Brain microvascular endothelial cell (primary cell): Measurements from ENCODE around the gene PIGL.

Experiments
- DNase-seq: peaks from one replicate; pipeline ENCODE4 v3.0.0-alpha.2; 2020
- H3K27ac ChIP-seq: fragments of 250-450 bp; sonication (Bioruptor Pico); 2 replicates; pipeline ENCODE4 v1.5.1; 2020; ENCODE audit warnings: mild to moderate bottlenecking, moderate library complexity
- H3K27me3 ChIP-seq: fragments of 250-450 bp; sonication (Bioruptor Pico); replicated peaks from 2 replicates; pipeline ENCODE4 v1.5.1; 2020; ENCODE audit warnings: mild to moderate bottlenecking
- H3K36me3 ChIP-seq: fragments of 250-450 bp; sonication (Bioruptor Pico); replicated peaks from 2 replicates; pipeline ENCODE4 v1.5.1; 2020; ENCODE audit warnings: mild to moderate bottlenecking
- H3K4me3 ChIP-seq: 2 replicates; pipeline ENCODE4 v1.5.1; 2011; ENCODE audit warnings: low read depth, mild to moderate bottlenecking, control low read depth, low read length, moderate library complexity
- CTCF ChIP-seq: IDR thresholded peaks from 2 replicates; pipeline ENCODE4 v1.5.1; 2011; ENCODE audit warnings: low read depth, mild to moderate bottlenecking, moderate library complexity, low read length, control low read depth, inconsistent platforms; ENCODE audit errors: missing control alignments
- in situ Hi-C: cut with HindIII; loops from 2 replicates; pipeline ENCODE4 v1.10.0; 2017; ENCODE audit warnings: low sequenced_read_pairs, low pct_ligation_motif_present

The PIGL gene

GRCh38 chr17:16297367-16298139, 80.5 kb downstream of the PIGL start:
- in situ Hi-C loops, result no loop called here
- Histone ChIP-seq H3K36me3 (no peaks in the 10 kb centered on the region), H3K27ac (no peak overlapping the region), H3K4me3 (no peak overlapping the region), H3K27me3 (no peaks in the 10 kb centered on the region)
- TF ChIP-seq CTCF, result no peak
- DNase-seq, result no peak

GRCh38 chr17:16298140-16298662, 81.2 kb downstream of the PIGL start:
- Histone ChIP-seq H3K4me3 (no peak overlapping the region), H3K27ac (no peak overlapping the region), H3K27me3 (no peaks in the 10 kb centered on the region), H3K36me3 (no peaks in the 10 kb centered on the region)
- in situ Hi-C loops, result no loop called here
- no peak for TF ChIP-seq CTCF
- no peak for DNase-seq

GRCh38 chr17:16300554-16300953, 83.5 kb downstream of the PIGL start:
- no peak for TF ChIP-seq CTCF
- no peak overlapping the region for H3K4me3 ChIP-seq
- no peak for DNase-seq
- no peak overlapping the region for H3K27ac ChIP-seq
- in situ Hi-C loops, result no loop called here
- no peaks in the 10 kb centered on the region for H3K36me3 ChIP-seq
- H3K27me3 ChIP-seq, result no peaks in the 10 kb centered on the region

GRCh38 chr17:16301963-16302855, 85.2 kb downstream of the PIGL start:
- no peak for TF ChIP-seq CTCF
- Histone ChIP-seq H3K36me3 (no peaks in the 10 kb centered on the region), H3K27ac (no peak overlapping the region), H3K27me3 (no peaks in the 10 kb centered on the region), H3K4me3 (no peak overlapping the region)
- DNase-seq, result peak; percentile 17
- in situ Hi-C loops, result no loop called here

- TF ChIP-seq CTCF, result no peak
- H3K4me3 ChIP-seq, result no peak overlapping the region
- in situ Hi-C loops, result no loop called here
- H3K27ac ChIP-seq, result no peak overlapping the region
- no peak for DNase-seq
- H3K27me3 ChIP-seq, result no peaks in the 10 kb centered on the region
- H3K36me3 ChIP-seq, result no peaks in the 10 kb centered on the region
Observed at GRCh38 chr17:16302856-16303255, 85.8 kb downstream of the PIGL start.
